GM18505 (cell line): ENCODE measurements around the gene SOBP.

Source experiments
- ATAC-seq: cut with Tn5 transposase; IDR thresholded peaks from one replicate; pipeline ENCODE4 v1.9.1; 2021; ENCODE audit not compliant: unreplicated experiment
- POLR2A ChIP-seq: IDR thresholded peaks from 4 replicates; pipeline ENCODE4 v1.6.1; 2011; ENCODE audit warnings: borderline replicate concordance; ENCODE audit not compliant: insufficient read depth, insufficient read length; ENCODE audit errors: extremely low read depth

SOBP gene

GRCh38 chr6:107560657-107561056 lies 70.7 kb downstream of the SOBP start:
- no peak for ATAC-seq
- TF ChIP-seq POLR2A, result no peak

DNA sequence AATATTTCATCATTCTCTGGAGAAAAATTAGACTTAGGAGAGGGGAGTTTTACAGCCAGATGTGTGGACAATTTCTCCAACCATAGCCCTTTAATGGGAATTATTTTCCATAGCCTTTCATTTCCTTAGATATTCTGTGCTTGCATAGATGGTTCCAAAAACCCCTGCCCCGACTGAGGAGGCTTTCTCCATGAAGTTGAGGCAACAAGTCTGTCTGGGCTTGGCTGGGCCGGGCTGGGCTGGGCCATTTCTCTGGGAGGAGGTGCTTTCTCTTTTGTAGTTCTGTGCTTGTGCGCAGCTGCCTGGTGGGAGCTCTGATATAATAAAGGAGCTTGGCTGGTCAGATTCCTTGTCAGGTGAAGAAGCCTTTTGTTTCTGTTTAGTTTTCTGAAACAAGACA lies 71.4 kb downstream of the SOBP start:
- TF ChIP-seq POLR2A, result no peak
- ATAC-seq, result no peak

DNA sequence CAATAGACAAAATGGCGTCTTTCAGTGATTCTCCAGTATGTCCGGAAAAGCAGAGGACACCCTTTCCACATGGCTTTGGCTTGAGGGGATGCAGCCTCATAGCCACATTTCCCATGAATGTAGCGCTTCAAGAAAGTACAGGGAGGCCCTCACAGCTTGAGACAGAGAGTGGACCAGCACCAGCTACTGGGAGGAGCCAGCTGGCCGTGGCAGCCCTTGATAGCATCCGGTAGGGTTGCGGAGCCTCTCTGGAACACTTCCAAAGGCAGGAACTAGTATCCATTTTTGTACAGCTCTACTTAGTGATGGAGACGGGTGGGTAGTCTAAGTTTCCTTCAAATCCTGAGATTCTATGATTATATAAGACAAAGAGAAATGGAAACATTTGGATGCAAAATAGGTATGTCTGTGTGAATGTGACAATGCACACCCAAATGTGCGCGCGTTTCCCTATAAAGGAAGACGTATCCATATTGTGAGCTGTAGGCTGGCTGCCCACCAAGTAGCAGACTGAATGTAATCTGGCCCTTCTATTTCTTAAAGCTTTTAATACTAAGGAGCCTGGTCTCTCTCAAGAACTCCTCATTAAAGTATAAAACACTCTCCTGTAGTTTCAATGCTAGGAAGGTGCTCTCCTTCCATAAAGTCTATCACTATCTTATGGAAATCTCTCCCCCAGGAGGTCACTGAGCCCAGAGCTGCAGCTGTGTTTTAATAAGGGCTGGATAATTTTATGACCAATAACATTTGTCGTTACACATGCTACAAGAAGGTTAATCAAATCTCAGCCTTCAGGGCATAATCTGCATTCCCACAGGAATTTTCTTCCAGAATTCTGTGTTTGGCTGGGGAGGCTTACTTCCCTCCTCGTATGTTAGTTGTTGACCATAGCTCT lies 74.0 kb downstream of the SOBP start:
- no peak for TF ChIP-seq POLR2A
- no peak for ATAC-seq

DNA sequence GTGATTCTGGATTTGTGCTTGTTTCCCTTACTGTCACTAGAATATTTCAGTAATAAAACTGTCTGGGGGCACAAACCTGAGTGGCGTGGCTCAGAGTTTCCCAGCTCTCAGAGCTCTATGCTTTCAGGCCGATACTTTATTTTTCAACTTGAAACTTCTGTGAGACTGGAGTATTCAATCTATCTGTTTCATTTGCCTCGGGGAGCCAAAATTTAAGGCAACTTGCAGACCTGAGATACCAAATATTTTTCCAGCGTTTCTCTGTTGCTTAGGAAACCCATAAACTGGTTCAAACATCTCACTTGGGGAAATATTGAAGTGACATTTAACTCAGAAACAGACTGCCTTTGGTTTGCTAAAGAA lies 74.7 kb downstream of the SOBP start:
- ATAC-seq, result no peak
- no peak for TF ChIP-seq POLR2A

- TF ChIP-seq POLR2A, result no peak
- no peak for ATAC-seq
Observed at GRCh38 chr6:107565165-107565723, 75.3 kb downstream of the SOBP start.

DNA sequence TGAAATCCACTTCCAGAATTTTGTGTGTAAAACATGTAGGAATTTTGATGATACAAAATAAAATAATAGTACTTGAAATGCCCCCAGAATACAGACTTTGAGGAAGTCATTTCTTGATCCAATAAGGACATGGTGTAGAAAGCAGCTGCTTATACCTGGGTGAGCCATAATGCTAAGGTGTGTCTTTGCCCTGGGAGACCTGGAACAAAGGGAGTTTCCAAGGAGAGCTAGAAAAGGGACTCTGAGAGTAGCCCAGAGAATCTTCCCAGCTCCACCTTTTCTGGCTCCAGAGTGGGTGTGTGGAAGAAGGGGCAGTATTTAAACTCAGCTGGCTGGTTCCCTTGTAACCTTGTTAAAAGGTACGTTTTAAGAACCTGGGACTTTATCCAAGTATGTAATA lies 77.7 kb downstream of the SOBP start:
- ATAC-seq, result no peak
- TF ChIP-seq POLR2A, result no peak

GRCh38 chr6:107569473-107569872 lies 79.6 kb downstream of the SOBP start:
- no peak for ATAC-seq
- no peak for TF ChIP-seq POLR2A

- no peak for ATAC-seq
- no peak for TF ChIP-seq POLR2A
Observed at GRCh38 chr6:107571354-107571753, 81.4 kb downstream of the SOBP start.

DNA sequence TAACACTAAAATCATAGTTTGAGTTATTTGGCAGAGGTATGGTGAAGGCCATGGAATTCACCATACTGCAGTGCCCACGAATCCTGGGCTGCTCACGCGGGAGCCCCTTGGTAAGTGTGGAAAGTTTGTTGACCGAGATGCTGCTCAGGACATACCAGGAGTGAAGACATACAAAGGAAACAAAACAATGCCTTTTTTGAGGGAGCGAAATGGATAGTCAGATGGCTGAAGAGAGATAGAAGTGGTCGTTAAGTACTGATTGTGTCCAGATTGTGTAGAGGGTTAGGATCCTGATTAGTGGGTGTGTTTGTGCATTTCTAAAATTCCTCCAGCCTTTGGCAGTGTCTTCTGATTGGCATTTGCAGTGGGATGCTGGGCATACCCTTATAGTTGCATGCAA lies 83.0 kb downstream of the SOBP start:
- no peak for TF ChIP-seq POLR2A
- ATAC-seq, result no peak

DNA sequence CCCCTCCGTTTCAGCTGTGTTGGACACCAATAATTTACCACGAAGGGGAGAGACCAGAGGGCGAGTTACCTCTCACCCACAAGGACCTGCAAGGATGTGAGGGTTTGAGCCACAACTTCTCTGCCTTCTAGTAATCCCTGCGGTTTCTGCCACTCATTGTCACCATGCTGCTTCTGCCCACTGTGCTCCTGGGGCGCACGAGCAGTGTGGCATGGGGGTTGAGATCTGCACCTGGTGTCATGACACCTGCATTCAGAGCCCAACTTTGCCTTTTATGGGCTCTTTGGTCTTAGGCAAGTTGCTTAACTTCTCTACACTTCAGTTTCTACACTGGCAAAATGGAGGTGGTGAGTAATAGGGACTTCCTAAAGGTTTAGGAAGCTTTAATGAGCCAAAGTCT lies 84.9 kb downstream of the SOBP start:
- no peak for ATAC-seq

GRCh38 chr6:107576852-107577251 lies 86.9 kb downstream of the SOBP start:
- ATAC-seq, result no peak
- TF ChIP-seq POLR2A, result no peak

More for the DNA sequence above, 84.9 kb downstream of the SOBP start:
- TF ChIP-seq POLR2A, result no peak

- no peak for ATAC-seq
- no peak for TF ChIP-seq POLR2A
Observed at GRCh38 chr6:107578642-107579341, 88.9 kb downstream of the SOBP start.

DNA sequence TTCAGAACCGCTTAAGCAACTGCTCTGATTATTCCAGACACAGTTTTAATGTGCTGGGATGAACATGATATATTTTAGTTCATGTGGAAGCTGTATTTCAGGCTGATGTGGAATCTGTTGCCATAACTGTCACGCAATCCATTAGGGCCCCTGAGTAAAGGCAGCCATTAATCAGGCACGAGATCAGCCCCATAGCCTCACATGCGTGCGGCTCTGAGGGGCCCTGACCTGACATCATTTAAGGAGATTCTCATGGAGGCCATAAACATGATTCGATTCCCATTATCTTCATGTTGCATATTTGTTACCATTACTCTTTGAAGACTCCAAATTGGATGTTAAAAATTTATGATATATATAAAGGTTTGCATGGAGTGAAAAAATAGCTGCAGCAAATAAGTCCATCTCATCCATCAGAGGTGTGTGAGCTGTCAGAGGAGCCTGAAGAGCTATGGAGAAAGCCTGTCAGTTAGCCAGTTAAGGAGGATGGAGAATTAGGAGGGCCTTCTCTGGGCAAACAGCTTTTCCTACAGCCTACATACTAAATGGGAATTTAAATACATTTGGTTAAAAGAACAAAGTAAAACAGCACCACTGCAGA lies 89.6 kb downstream of the SOBP start:
- no peak for TF ChIP-seq POLR2A
- ATAC-seq, result no peak

- no peak for TF ChIP-seq POLR2A
- ATAC-seq, result no peak
Observed at GRCh38 chr6:107582086-107582485, 92.2 kb downstream of the SOBP start.

GRCh38 chr6:107584726-107585125 lies 94.8 kb downstream of the SOBP start:
- ATAC-seq, result no peak

More at GRCh38 chr6:107584726-107585125, 94.8 kb downstream of the SOBP start:
- no peak for TF ChIP-seq POLR2A
